ENCODE results near the gene TAGLN2. TPM values are rescaled to one million over a fixed set of nuclear protein-coding genes. Genes with fewer than 3 reads are reported as not detected.
A peak's percentile ranks its signal among the peaks of the same experiment; 100 is the strongest.

The TAGLN2 gene
- total and polyA plus RNA-seq, 10 of the 15 experiments (the other 5 are each of a cell fraction or from before 2014, with no cell fraction given) = 155 to 611 (median 363) TPM

DNA sequence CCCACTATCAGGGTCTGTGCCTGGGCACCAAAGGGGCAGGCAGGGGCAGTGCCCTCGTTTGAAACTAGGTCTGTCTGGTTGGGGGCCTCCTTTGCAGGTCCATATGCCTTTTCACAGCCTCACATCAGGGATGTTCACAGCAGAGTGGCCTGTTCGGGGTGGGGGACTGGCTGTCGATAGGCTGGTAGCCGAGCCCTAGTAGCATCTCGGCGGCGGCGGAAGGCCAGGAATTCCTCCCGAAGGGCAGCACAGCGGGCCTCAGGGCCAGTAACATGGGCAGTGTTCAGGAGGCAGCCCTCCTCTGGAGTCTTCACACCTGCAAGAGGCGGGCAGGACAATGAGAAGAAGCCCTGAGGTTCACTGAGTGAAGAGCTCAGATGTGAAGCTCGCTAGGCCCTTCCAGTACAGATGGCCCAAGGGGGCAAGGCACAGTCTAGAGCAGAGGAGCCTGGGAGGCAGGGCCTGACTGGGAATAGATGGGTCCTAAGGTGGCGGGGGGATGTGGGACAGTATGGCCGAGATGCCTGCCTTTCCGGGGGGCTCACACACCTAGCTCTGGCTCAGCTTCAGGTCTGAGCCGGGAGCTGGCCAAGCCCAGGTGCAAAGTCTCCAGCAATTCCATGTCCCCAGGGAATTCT is 2.0 kb upstream of the TAGLN2 start:
- Histone ChIP-seq H3K9me3 (replicated peaks; ENCODE audit: control insufficient read depth, insufficient read depth, low read length) (no peaks in the 10 kb centered on the region), H3K4me3 (no peak overlapping the region), H3K27ac (ENCODE audit: control insufficient read depth, insufficient read depth) (no peak overlapping the region), H3K4me2 (ENCODE audit: control insufficient read depth, insufficient read depth) (no peak overlapping the region), H3K79me2 (ENCODE audit: control insufficient read depth, insufficient read depth, low read length) (peaks cover 31% of the 10 kb centered on the region), H2AFZ (ENCODE audit: control insufficient read depth, low read depth, low read length) (no peak overlapping the region), H3K4me1 (ENCODE audit: control insufficient read depth, insufficient read depth, low read length) (peaks cover 19% of the 10 kb centered on the region), H3K27me3 (replicated peaks in 1 of 2; ENCODE audit: control insufficient read depth in 2 of 2, insufficient read depth in 2 of 2, low read length in 1 of 2) (no peaks in the 10 kb centered on the region), H3K9ac (ENCODE audit: control insufficient read depth, insufficient read depth, low read length) (no peak overlapping the region), H3K36me3 (ENCODE audit: control insufficient read depth in 2 of 2, insufficient read depth in 2 of 2, low read length in 1 of 2) (no peaks in the 10 kb centered on the region), H4K20me1 (ENCODE audit: control insufficient read depth, insufficient read depth) (no peaks in the 10 kb centered on the region)
- in situ Hi-C loops (cut with MboI) (no loop called here), intact Hi-C loops (cut with micrococcal nuclease; ENCODE audit: unreplicated experiment) (loop anchor here (10.0 kb wide), 1 partner anchor 853 kb away; the partner anchor contains the start of gene AIM2)
- BruUV-seq (replicated peaks) = no TSS peak
- FAIRE-seq (no peak), ATAC-seq (no peak), DNase-seq (ENCODE audit: low read depth, low spot score) (no peak)
- ChIA-PET SMC1A (ENCODE audit: uncharacterized antibody, unreplicated experiment) (interaction anchor here (8.1 kb wide), 1 partner anchor 80 kb away, joined by 57 read pairs; no protein-coding TSS in a partner anchor), POLR2A (interaction anchor here (1.1 kb wide), 1 partner anchor 37 kb away, joined by 3 read pairs; no protein-coding TSS in a partner anchor), CTCF (interaction anchor here (0.8 to 22.4 kb wide), 6 partner anchors 35 to 730 kb away, joined by 3 to 422 read pairs (median 4); no protein-coding TSS in a partner anchor), RAD21 (ENCODE audit: unreplicated experiment) (interaction anchor here (1.1 to 7.5 kb wide), 3 partner anchors 35 to 80 kb away, joined by 6 to 94 read pairs (median 10); no protein-coding TSS in a partner anchor)
- WGBS (ENCODE audit: insufficient coverage, insufficient replicate concordance, low lambda C conversion rate, missing lambda C conversion rate) = 58% methylated on average over 16 of the region's 16 CpGs
- no peak for TF ChIP-seq JUNB (IDR thresholded peaks at IDR 0.05)
- peak; percentile 34 for TF ChIP-seq MEF2B (IDR thresholded peaks at IDR 0.05; ENCODE audit: partially characterized antibody, poor library complexity, severe bottlenecking)

DNA sequence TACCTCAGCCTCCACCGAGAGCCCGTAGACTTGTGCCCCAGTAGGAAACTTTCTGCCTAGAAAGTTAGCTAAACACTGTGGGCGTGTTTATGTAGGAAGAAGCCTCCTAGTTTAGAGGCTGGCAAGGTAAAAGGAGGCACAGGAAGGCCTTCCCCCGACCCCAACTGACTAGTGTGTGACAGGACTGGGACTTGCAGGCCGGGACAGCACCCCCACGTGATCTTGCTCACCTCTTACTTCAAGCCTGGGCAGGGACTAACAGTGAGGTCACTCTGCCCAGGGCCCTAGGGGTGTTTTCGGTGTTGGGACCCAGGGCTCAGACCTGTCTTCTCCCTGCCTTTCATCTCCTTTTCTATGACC is 392 bp upstream of the TAGLN2 start:
- ChIA-PET SMC1A (ENCODE audit: uncharacterized antibody, unreplicated experiment) (interaction anchor here (1.0 to 8.1 kb wide), 5 partner anchors 12 to 81 kb away, joined by 3 to 83 read pairs (median 4); no protein-coding TSS in a partner anchor), CTCF (interaction anchor here (1.1 to 22.4 kb wide), 3 partner anchors 9 to 78 kb away, joined by 3 to 422 read pairs (median 10); no protein-coding TSS in a partner anchor), RAD21 (ENCODE audit: unreplicated experiment) (interaction anchor here (1.4 to 7.5 kb wide), 3 partner anchors 34 to 127 kb away, joined by 4 to 94 read pairs (median 8); no protein-coding TSS in a partner anchor), POLR2A (interaction anchor here (0.9 to 5.2 kb wide), 3 partner anchors 8 to 105 kb away, joined by 3 to 23 read pairs (median 5); no protein-coding TSS in a partner anchor)
- H3K79me2 ChIP-seq (ENCODE audit: control insufficient read depth, insufficient read depth, low read length) = peaks cover 47% of the 10 kb centered on the region
- H3K4me2 ChIP-seq (ENCODE audit: control insufficient read depth, insufficient read depth) = peak overlapping the region; percentile 75
- H3K4me3 ChIP-seq = peak overlapping the region; percentile 82; the same call in 1 of the 2 replicates
- H3K27ac ChIP-seq (ENCODE audit: control insufficient read depth, insufficient read depth) = no peak overlapping the region
- TSS peak; percentile 62 for BruUV-seq (replicated peaks)
- H2AFZ ChIP-seq (ENCODE audit: control insufficient read depth, low read depth, low read length) = peak overlapping the region; percentile 82
- no peaks in the 10 kb centered on the region for H3K36me3 ChIP-seq (ENCODE audit: control insufficient read depth in 2 of 2, insufficient read depth in 2 of 2, low read length in 1 of 2)
- ATAC-seq (no peak), FAIRE-seq (no peak), DNase-seq (ENCODE audit: low read depth, low spot score) (no peak)
- intact Hi-C loops (cut with micrococcal nuclease; ENCODE audit: unreplicated experiment) (loop anchor here (10.0 kb wide), 1 partner anchor 851 kb away; the partner anchor contains the start of gene AIM2), in situ Hi-C loops (cut with MboI) (no loop called here)
- H3K9ac ChIP-seq (ENCODE audit: control insufficient read depth, insufficient read depth, low read length) = peak overlapping the region; percentile 84
- no peaks in the 10 kb centered on the region for H3K27me3 ChIP-seq (replicated peaks in 1 of 2; ENCODE audit: control insufficient read depth in 2 of 2, insufficient read depth in 2 of 2, low read length in 1 of 2)
- 14% methylated on average over 7 of the region's 7 CpGs for WGBS (ENCODE audit: insufficient coverage, insufficient replicate concordance, low lambda C conversion rate, missing lambda C conversion rate)
- H3K4me1 ChIP-seq (ENCODE audit: control insufficient read depth, insufficient read depth, low read length) = peaks cover 29% of the 10 kb centered on the region
- no peaks in the 10 kb centered on the region for H4K20me1 ChIP-seq (ENCODE audit: control insufficient read depth, insufficient read depth)
- H3K9me3 ChIP-seq (replicated peaks; ENCODE audit: control insufficient read depth, insufficient read depth, low read length) = no peaks in the 10 kb centered on the region
- TF ChIP-seq HDGF (IDR thresholded peaks at IDR 0.05) (no peak), BCL11A (IDR thresholded peaks at IDR 0.05; ENCODE audit: low read depth, low read length) (no peak), SIN3A (IDR thresholded peaks at IDR 0.05; ENCODE audit: low read depth, low read length) (no peak), CREM (IDR thresholded peaks at IDR 0.05; ENCODE audit: low read depth) (no peak), TCF7 (IDR thresholded peaks at IDR 0.05; ENCODE audit: borderline replicate concordance) (no peak), PAX8 (IDR thresholded peaks at IDR 0.05) (no peak), NFYB (IDR thresholded peaks at IDR 0.05; ENCODE audit: insufficient read depth, low read depth, low read length) (no peak), MYC (IDR thresholded peaks at IDR 0.05; ENCODE audit: insufficient read depth, insufficient read length, insufficient replicate concordance, low read length, severe bottlenecking) (no peak)
- TF ChIP-seq, protein P1, sequence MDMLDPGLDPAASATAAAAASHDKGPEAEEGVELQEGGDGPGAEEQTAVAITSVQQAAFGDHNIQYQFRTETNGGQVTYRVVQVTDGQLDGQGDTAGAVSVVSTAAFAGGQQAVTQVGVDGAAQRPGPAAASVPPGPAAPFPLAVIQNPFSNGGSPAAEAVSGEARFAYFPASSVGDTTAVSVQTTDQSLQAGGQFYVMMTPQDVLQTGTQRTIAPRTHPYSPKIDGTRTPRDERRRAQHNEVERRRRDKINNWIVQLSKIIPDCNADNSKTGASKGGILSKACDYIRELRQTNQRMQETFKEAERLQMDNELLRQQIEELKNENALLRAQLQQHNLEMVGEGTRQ (IDR thresholded peaks at IDR 0.05; ENCODE audit: borderline replicate concordance, low read depth, low read length) = peak; percentile 19; the same call in 1 of the 2 replicates
- TF ChIP-seq, protein P2, sequence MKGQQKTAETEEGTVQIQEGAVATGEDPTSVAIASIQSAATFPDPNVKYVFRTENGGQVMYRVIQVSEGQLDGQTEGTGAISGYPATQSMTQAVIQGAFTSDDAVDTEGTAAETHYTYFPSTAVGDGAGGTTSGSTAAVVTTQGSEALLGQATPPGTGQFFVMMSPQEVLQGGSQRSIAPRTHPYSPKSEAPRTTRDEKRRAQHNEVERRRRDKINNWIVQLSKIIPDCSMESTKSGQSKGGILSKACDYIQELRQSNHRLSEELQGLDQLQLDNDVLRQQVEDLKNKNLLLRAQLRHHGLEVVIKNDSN (IDR thresholded peaks at IDR 0.05; ENCODE audit: borderline replicate concordance, extremely low read length, insufficient read depth, low read depth, low read length) = peak; percentile 74

Measured in GM12878 (cell line).